ENCODE data around the gene FBXL20. TPM values are rescaled to one million over a fixed set of nuclear protein-coding genes. Genes with fewer than 3 reads are reported as not detected.

The FBXL20 gene
- polyA plus RNA-seq, 1 of the 3 experiments (the other 2 are of a cell fraction), result 2.2 TPM

DNA sequence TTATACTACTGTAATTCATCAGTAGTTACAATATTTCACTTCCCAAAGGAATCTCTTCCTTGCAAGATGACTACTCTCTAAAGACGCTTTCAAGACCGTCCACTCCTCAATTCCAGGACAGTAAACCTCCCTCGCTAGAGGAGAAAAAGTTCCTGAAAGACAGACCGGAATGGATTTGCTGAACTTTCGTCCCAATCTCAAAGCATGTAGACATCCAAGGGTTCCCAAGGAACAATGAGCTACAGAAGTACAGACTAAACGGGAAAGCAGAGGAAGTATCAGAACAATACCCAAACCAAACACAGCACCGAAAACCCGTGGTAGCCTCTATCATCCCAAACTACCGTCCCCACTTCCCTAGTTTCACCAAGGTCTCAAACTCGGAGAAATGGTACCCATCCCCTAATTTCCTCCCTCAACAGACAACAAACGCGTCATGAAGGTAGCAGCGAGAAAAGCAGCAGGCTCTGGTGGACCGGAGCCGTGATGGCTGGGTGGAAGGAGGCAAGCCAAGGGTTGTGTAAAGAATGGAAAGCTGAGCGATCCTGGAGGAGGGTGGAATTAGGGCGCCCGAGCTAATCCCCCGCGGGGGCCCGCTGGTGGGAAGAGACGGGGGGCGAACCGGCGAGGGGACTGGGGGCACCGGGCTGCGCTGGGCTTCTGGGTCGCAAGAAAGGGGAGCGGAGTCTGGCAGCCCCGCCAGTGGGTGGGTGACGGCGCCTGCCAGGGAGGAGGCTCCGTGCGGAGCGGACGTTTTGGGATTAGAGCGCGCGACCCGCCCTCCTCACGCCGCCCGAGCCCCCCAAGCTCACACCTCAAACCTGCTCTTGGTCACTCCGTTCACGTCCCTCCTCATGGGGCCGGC, 647 bp downstream of the FBXL20 start:
- Histone ChIP-seq H3K4me1 (ENCODE audit: control insufficient read depth in 1 of 2, insufficient read depth in 2 of 2, low read depth in 1 of 2, low read length in 1 of 2) (peaks cover 6 to 14% of the 10 kb centered on the region in 2 experiments; a peak in 3 of 4 replicates), H4K20me1 (ENCODE audit: insufficient read depth) (peaks cover 23% of the 10 kb centered on the region), H3K9me3 (no peaks in the 10 kb centered on the region), H3K27ac (ENCODE audit: low read depth in 2 of 2, low read length in 1 of 2) (peak overlapping the region; percentile 66 to 71; a peak in 2 of 4 replicates), H2AFZ (ENCODE audit: low read depth) (peak overlapping the region; percentile 90), H3K4me3 (ENCODE audit: low read depth in 2 of 2, low read length in 1 of 2) (peak overlapping the region; percentile 79 to 97), H3K9ac (peak overlapping the region; percentile 83), H3K27me3 (ENCODE audit: insufficient read depth) (no peaks in the 10 kb centered on the region), H3K4me2 (peak overlapping the region; percentile 86), H3K9me2 (no peaks in the 10 kb centered on the region), H3F3A (replicated peaks; ENCODE audit: insufficient read depth) (peaks cover 31% of the 10 kb centered on the region), H3K36me3 (replicated peaks in 1 of 2; ENCODE audit: control insufficient read depth in 1 of 2, insufficient read depth in 2 of 2, low read length in 1 of 2) (peaks cover 0 to 5% of the 10 kb centered on the region in 2 experiments), H3K79me2 (ENCODE audit: insufficient read depth) (peaks cover 53% of the 10 kb centered on the region)
- WGBS (ENCODE audit: low lambda C conversion rate), result 13% methylated on average over 16 of the region's 46 CpGs
- no peak for TF ChIP-seq EP300 (IDR thresholded peaks at IDR 0.05; ENCODE audit: borderline replicate concordance in 1 of 2, low read depth in 1 of 2, low read length in 1 of 2)
- no peak for TF ChIP-seq YY1 (IDR thresholded peaks at IDR 0.05; ENCODE audit: low read depth)
- TF ChIP-seq, protein P1, sequence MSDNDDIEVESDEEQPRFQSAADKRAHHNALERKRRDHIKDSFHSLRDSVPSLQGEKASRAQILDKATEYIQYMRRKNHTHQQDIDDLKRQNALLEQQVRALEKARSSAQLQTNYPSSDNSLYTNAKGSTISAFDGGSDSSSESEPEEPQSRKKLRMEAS (IDR thresholded peaks at IDR 0.05; ENCODE audit: low read depth), result no peak
- no peak for TF ChIP-seq CHD2 (IDR thresholded peaks at IDR 0.05; ENCODE audit: low read length, partially characterized antibody)
- TF ChIP-seq, protein P2, sequence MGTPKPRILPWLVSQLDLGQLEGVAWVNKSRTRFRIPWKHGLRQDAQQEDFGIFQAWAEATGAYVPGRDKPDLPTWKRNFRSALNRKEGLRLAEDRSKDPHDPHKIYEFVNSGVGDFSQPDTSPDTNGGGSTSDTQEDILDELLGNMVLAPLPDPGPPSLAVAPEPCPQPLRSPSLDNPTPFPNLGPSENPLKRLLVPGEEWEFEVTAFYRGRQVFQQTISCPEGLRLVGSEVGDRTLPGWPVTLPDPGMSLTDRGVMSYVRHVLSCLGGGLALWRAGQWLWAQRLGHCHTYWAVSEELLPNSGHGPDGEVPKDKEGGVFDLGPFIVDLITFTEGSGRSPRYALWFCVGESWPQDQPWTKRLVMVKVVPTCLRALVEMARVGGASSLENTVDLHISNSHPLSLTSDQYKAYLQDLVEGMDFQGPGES (IDR thresholded peaks at IDR 0.05; ENCODE audit: low read depth, low read length), result no peak
- ChIA-PET POLR2A (interaction anchor here (1.1 kb wide), 1 partner anchor 78 kb away, joined by 4 read pairs; no protein-coding TSS in a partner anchor), CTCF (interaction anchor here (0.5 to 1.3 kb wide), 4 partner anchors 170 to 670 kb away, joined by 3 read pairs; no protein-coding TSS in a partner anchor)
- DNase-seq, result peak; percentile 17

DNA sequence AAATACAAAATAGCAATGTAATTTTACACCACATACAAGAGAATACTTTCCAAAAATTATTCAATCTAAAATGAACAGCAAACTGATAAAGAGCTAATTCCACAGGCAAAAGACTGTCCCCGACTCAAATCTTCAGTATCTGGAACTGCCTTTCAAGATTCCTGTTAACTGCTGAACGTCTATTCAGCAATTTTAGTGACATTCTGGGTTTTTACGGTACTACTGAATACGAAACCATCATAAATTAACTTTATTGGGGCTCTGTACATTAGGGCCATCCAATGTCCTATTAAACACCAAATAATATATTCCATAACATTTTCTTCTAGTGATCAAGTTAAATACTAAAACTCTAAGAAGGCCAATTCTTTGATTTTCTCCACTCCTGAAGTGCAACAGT, 1.6 kb downstream of the FBXL20 start:
- WGBS (ENCODE audit: low lambda C conversion rate), result 83% methylated on average over 4 of the region's 4 CpGs
- Histone ChIP-seq H3K9ac (peak overlapping the region; percentile 83), H3K4me1 (ENCODE audit: control insufficient read depth in 1 of 2, insufficient read depth in 2 of 2, low read depth in 1 of 2, low read length in 1 of 2) (peaks cover 6 to 11% of the 10 kb centered on the region in 2 experiments; a peak in 3 of 4 replicates), H2AFZ (ENCODE audit: low read depth) (no peak overlapping the region), H4K20me1 (ENCODE audit: insufficient read depth) (peaks cover 23% of the 10 kb centered on the region), H3K9me3 (no peaks in the 10 kb centered on the region), H3K79me2 (ENCODE audit: insufficient read depth) (peaks cover 62% of the 10 kb centered on the region), H3K9me2 (no peaks in the 10 kb centered on the region), H3F3A (replicated peaks; ENCODE audit: insufficient read depth) (peaks cover 21% of the 10 kb centered on the region), H3K27ac (ENCODE audit: low read depth in 2 of 2, low read length in 1 of 2) (no peak overlapping the region), H3K4me2 (peak overlapping the region; percentile 86), H3K36me3 (replicated peaks in 1 of 2; ENCODE audit: control insufficient read depth in 1 of 2, insufficient read depth in 2 of 2, low read length in 1 of 2) (no peaks in the 10 kb centered on the region), H3K27me3 (ENCODE audit: insufficient read depth) (no peaks in the 10 kb centered on the region), H3K4me3 (ENCODE audit: low read depth in 2 of 2, low read length in 1 of 2) (peak overlapping the region; percentile 79 to 97; a peak in 3 of 4 replicates)
- DNase-seq, result no peak
- POLR2A ChIA-PET, result no interaction called here
- TF ChIP-seq CHD2 (IDR thresholded peaks at IDR 0.05; ENCODE audit: low read length, partially characterized antibody), result no peak
- no peak for TF ChIP-seq MXI1 (IDR thresholded peaks at IDR 0.05; ENCODE audit: low read depth, low read length)
- TF ChIP-seq, protein P3, sequence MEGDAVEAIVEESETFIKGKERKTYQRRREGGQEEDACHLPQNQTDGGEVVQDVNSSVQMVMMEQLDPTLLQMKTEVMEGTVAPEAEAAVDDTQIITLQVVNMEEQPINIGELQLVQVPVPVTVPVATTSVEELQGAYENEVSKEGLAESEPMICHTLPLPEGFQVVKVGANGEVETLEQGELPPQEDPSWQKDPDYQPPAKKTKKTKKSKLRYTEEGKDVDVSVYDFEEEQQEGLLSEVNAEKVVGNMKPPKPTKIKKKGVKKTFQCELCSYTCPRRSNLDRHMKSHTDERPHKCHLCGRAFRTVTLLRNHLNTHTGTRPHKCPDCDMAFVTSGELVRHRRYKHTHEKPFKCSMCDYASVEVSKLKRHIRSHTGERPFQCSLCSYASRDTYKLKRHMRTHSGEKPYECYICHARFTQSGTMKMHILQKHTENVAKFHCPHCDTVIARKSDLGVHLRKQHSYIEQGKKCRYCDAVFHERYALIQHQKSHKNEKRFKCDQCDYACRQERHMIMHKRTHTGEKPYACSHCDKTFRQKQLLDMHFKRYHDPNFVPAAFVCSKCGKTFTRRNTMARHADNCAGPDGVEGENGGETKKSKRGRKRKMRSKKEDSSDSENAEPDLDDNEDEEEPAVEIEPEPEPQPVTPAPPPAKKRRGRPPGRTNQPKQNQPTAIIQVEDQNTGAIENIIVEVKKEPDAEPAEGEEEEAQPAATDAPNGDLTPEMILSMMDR (IDR thresholded peaks at IDR 0.05), result no peak
- TF ChIP-seq TEAD4 (IDR thresholded peaks at IDR 0.05; ENCODE audit: borderline replicate concordance, insufficient read depth), result no peak
- TF ChIP-seq, protein P4, sequence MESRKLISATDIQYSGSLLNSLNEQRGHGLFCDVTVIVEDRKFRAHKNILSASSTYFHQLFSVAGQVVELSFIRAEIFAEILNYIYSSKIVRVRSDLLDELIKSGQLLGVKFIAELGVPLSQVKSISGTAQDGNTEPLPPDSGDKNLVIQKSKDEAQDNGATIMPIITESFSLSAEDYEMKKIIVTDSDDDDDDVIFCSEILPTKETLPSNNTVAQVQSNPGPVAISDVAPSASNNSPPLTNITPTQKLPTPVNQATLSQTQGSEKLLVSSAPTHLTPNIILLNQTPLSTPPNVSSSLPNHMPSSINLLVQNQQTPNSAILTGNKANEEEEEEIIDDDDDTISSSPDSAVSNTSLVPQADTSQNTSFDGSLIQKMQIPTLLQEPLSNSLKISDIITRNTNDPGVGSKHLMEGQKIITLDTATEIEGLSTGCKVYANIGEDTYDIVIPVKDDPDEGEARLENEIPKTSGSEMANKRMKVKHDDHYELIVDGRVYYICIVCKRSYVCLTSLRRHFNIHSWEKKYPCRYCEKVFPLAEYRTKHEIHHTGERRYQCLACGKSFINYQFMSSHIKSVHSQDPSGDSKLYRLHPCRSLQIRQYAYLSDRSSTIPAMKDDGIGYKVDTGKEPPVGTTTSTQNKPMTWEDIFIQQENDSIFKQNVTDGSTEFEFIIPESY (IDR thresholded peaks at IDR 0.05; ENCODE audit: borderline replicate concordance, low read depth), result no peak
- TF ChIP-seq GABPA (IDR thresholded peaks at IDR 0.05; ENCODE audit: low read depth), result no peak
- TF ChIP-seq RAD21 (IDR thresholded peaks at IDR 0.05; ENCODE audit: low read length), result no peak
- TF ChIP-seq TCF12 (IDR thresholded peaks at IDR 0.05), result no peak
- TF ChIP-seq, protein P1 (IDR thresholded peaks at IDR 0.05; ENCODE audit: low read depth), result no peak
- TF ChIP-seq, protein P2 (IDR thresholded peaks at IDR 0.05; ENCODE audit: low read depth, low read length), result no peak
- TF ChIP-seq, protein P5, sequence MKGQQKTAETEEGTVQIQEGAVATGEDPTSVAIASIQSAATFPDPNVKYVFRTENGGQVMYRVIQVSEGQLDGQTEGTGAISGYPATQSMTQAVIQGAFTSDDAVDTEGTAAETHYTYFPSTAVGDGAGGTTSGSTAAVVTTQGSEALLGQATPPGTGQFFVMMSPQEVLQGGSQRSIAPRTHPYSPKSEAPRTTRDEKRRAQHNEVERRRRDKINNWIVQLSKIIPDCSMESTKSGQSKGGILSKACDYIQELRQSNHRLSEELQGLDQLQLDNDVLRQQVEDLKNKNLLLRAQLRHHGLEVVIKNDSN (IDR thresholded peaks at IDR 0.05; ENCODE audit: borderline replicate concordance, low read depth), result no peak
- no peak for TF ChIP-seq SIN3A (IDR thresholded peaks at IDR 0.05; ENCODE audit: borderline replicate concordance, low read depth, low read length)
- no peak for TF ChIP-seq NRF1 (IDR thresholded peaks at IDR 0.05; ENCODE audit: low read depth, low read length)
- CTCF ChIA-PET, result interaction anchor here (1.0 kb wide), 1 partner anchor 169 kb away, joined by 3 read pairs; no protein-coding TSS in a partner anchor

Measured in SK-N-SH (cell line).